Endothelial cell of umbilical vein (primary cell): ENCODE data around the gene MATN1. TPM values are rescaled to one million over a fixed set of nuclear protein-coding genes. Genes with fewer than 3 reads are reported as not detected.

Experiments used
- BruUV-seq: library from RNA; stranded (reverse); fragments of 400-500 nt; replicated peaks from 2 replicates; lab custom pipeline; 2021; lab: Mats Ljungman, UMichigan
- CTCF ChIA-PET: fragments of 300-600, 350-600 bp; sonication (Branson Sonifier 250); formaldehyde crosslinking; loops from one replicate; lab custom pipeline; 2021; ENCODE audit warnings: antibody characterized with exemption, inconsistent platforms; lab: Charles Lee
- POLR2A ChIA-PET: fragments of 300-600, 350-600 bp; sonication (Branson Sonifier 250); formaldehyde crosslinking; loops from one replicate; lab custom pipeline; 2021; ENCODE audit warnings: antibody characterized with exemption, inconsistent platforms; lab: Charles Lee
- DNase-seq: peaks from one replicate; pipeline ENCODE4 v3.0.0-alpha.2; 2011; ENCODE audit warnings: low read depth, low spot score
- FAIRE-seq: peaks from 2 replicates; lab custom pipeline; 2011; peaks lifted over from hg19 to GRCh38; lab: Jason Lieb, UNC
- H2AFZ ChIP-seq: 2 replicates; pipeline ENCODE4 v1.6.0; 2012; ENCODE audit warnings: low read depth, low read length, control low read depth, inconsistent platforms
- H3K27ac ChIP-seq: 2 replicates; pipeline ENCODE4 v1.5.1; 2011; ENCODE audit warnings: low read depth, mild to moderate bottlenecking, control low read depth, low read length, moderate library complexity; ENCODE audit not compliant: insufficient read depth
- H3K27me3 ChIP-seq, 2 experiments: 2 replicates each; pipeline versions ENCODE4 v1.6.0 to v1.6.1; 2011; ENCODE audit warnings: low read length in 2 of 2, mixed read lengths in 1 of 2; ENCODE audit not compliant: control insufficient read depth in 2 of 2, insufficient read depth in 2 of 2
- H3K36me3 ChIP-seq, 2 experiments: 2 replicates in 1 of 2; 3 replicates in 1 of 2; pipeline ENCODE4 v1.5.1; 2011; ENCODE audit warnings: low read length in 2 of 2, mild to moderate bottlenecking in 1 of 2, moderate library complexity in 1 of 2; ENCODE audit not compliant: control insufficient read depth in 2 of 2, insufficient read depth in 2 of 2; ENCODE audit errors: extremely low read depth in 1 of 2
- H3K4me1 ChIP-seq: 3 replicates; pipeline ENCODE4 v1.5.1; 2011; ENCODE audit warnings: mild to moderate bottlenecking, low read length; ENCODE audit not compliant: control insufficient read depth, insufficient read depth; ENCODE audit errors: extremely low read depth
- H3K4me2 ChIP-seq: 2 replicates; pipeline ENCODE4 v1.6.1; 2011; ENCODE audit warnings: low read length, control low read depth, mixed read lengths; ENCODE audit not compliant: insufficient read depth
- H3K4me3 ChIP-seq, 3 experiments: fragments of 200-600 bp in 1 of 3; sonication (generic), shearing (Covaris generic) in 1 of 3; replicated peaks in 1 of 3; 2 replicates each; pipeline ENCODE4 v1.5.1; 2011 to 2016; ENCODE audit warnings: control low read depth in 3 of 3, low read length in 3 of 3, mild to moderate bottlenecking in 2 of 3, inconsistent platforms in 1 of 3, low read depth in 1 of 3, moderate library complexity in 1 of 3; ENCODE audit not compliant: insufficient read depth in 1 of 3
- H3K79me2 ChIP-seq: 2 replicates; pipeline ENCODE4 v1.6.0; 2012; ENCODE audit warnings: low read length, inconsistent platforms; ENCODE audit not compliant: control insufficient read depth, insufficient read depth
- H3K9ac ChIP-seq: replicated peaks from 2 replicates; pipeline ENCODE3; 2011; ENCODE audit warnings: low read length, control low read depth; ENCODE audit not compliant: insufficient read depth; ENCODE audit errors: extremely low read depth
- H3K9me1 ChIP-seq: replicated peaks from 3 replicates; pipeline ENCODE4 v1.6.0; 2011; ENCODE audit warnings: mild to moderate bottlenecking, low read length; ENCODE audit not compliant: control insufficient read depth, insufficient read depth; ENCODE audit errors: extremely low read depth
- H3K9me3 ChIP-seq: replicated peaks from 2 replicates; pipeline ENCODE4 v1.5.1; 2012; ENCODE audit warnings: low read length, inconsistent platforms; ENCODE audit not compliant: control insufficient read depth, insufficient read depth
- H4K20me1 ChIP-seq: replicated peaks from 2 replicates; pipeline ENCODE3; 2011; ENCODE audit warnings: mild to moderate bottlenecking, low read length; ENCODE audit not compliant: control insufficient read depth, insufficient read depth; ENCODE audit errors: extremely low read depth
- CTCF ChIP-seq, 2 donors: IDR thresholded peaks; 1 replicate in 1 of 2; 2 replicates in 1 of 2; pipeline ENCODE4 v1.5.1; 2011; ENCODE audit warnings: low read length in 2 of 2, mild to moderate bottlenecking in 2 of 2, moderate library complexity in 2 of 2, control low read depth in 1 of 2, inconsistent platforms in 1 of 2, low read depth in 1 of 2; ENCODE audit not compliant: insufficient read depth in 1 of 2; ENCODE audit errors: extremely low read depth in 1 of 2
- EZH2 ChIP-seq: IDR thresholded peaks from 2 replicates; pipeline ENCODE4 v1.6.1; 2012; ENCODE audit warnings: borderline replicate concordance, low read depth, mild to moderate bottlenecking, moderate library complexity, low read length, inconsistent platforms; ENCODE audit not compliant: severe bottlenecking
- FOS ChIP-seq: IDR thresholded peaks from 2 replicates; pipeline ENCODE4 v1.6.1; 2011; ENCODE audit warnings: mild to moderate bottlenecking, low read length, moderate library complexity, borderline replicate concordance; ENCODE audit not compliant: insufficient read depth
- GATA2 ChIP-seq: IDR thresholded peaks from 2 replicates; pipeline ENCODE4 v1.7.0; 2011; ENCODE audit warnings: low read depth, mild to moderate bottlenecking, moderate library complexity, mixed read lengths, low read length; ENCODE audit not compliant: insufficient read length, insufficient read depth
- JUN ChIP-seq: IDR thresholded peaks from 2 replicates; pipeline ENCODE4 v1.6.1; 2011; ENCODE audit warnings: borderline replicate concordance, low read depth; ENCODE audit not compliant: insufficient read length, insufficient read depth
- MAX ChIP-seq: IDR thresholded peaks from 2 replicates; pipeline ENCODE4 v1.6.1; 2011; ENCODE audit not compliant: insufficient read depth, insufficient read length
- dilution Hi-C: fragments of 300-500 bp; cut with MboI; formaldehyde crosslinking; loops from one replicate; pipeline ENCODE4 v1.15.0; 2019; ENCODE audit warnings: low sequenced_read_pairs; ENCODE audit not compliant: extremely low pct_ligation_motif_present
- intact Hi-C: fragments of 100-400 bp; cut with micrococcal nuclease; formaldehyde crosslinking; loops from one replicate; pipeline ENCODE4 v1.10.0; 2022
- polyA plus RNA-seq, 4 experiments: library from polyadenylated mRNA; depleted of rRNA in 3 of 4; stranded (reverse) in 3 of 4; unstranded in 1 of 4; fragments of >200 nt; gene quantifications; 2 replicates each; pipeline versions ENCODE4 v1.2.1 to v1.2.3, GENCODE V29; 2011 to 2012; ENCODE audit warnings: missing spikeins in 1 of 4
- total RNA-seq: library from RNA; stranded (reverse); gene quantifications from 2 replicates; pipeline ENCODE4 v1.2.3, GENCODE V29; 2021

The MATN1 gene
- total and polyA plus RNA-seq, 2 donors (not counting 3 experiments of a cell fraction or from before 2014, with no cell fraction given), result 0.29 to 0.36 TPM

- no peak overlapping the region for H3K9ac ChIP-seq
These were observed 30.0 kb downstream of the MATN1 start for GRCh38 chr1:30693366-30693765.

More at GRCh38 chr1:30693366-30693765, 30.0 kb downstream of the MATN1 start:
- no peaks in the 10 kb centered on the region for H3K36me3 ChIP-seq
- ChIA-PET CTCF (no interaction called here), POLR2A (no interaction called here)
- FAIRE-seq (no peak), DNase-seq (no peak)
- H3K4me1 ChIP-seq, result no peaks in the 10 kb centered on the region
- H3K9me3 ChIP-seq, result no peaks in the 10 kb centered on the region
- TF ChIP-seq JUN, result no peak
- TF ChIP-seq MAX, result no peak
- no peak for TF ChIP-seq CTCF (IDR thresholded peaks at IDR 0.05; ENCODE audit: extremely low read depth in 1 of 2, insufficient read depth in 1 of 2, low read depth in 1 of 2, low read length in 2 of 2)
- no peak for TF ChIP-seq FOS
- no peak for TF ChIP-seq GATA2
- TF ChIP-seq EZH2, result no peak
- intact Hi-C loops (no loop called here), dilution Hi-C loops (no loop called here)
- no peak overlapping the region for H3K4me3 ChIP-seq
- no peak overlapping the region for H2AFZ ChIP-seq
- no peak overlapping the region for H3K27ac ChIP-seq
- no peaks in the 10 kb centered on the region for H3K79me2 ChIP-seq
- BruUV-seq, result no TSS peak
- no peaks in the 10 kb centered on the region for H3K9me1 ChIP-seq
- H3K27me3 ChIP-seq, result peaks cover 0 to 3% of the 10 kb centered on the region in 2 experiments
- no peaks in the 10 kb centered on the region for H4K20me1 ChIP-seq
- no peak overlapping the region for H3K4me2 ChIP-seq
